Measurements from ENCODE around the gene LRRN3. TPM values are rescaled to one million over a fixed set of nuclear protein-coding genes. Genes with fewer than 3 reads are reported as not detected.
"Not testable (repeated sequence)": the region's sequence is repeated elsewhere in the genome, so short reads cannot be mapped to it uniquely, and the experiment has no call there.

LRRN3 gene
- total and polyA plus RNA-seq, 4 donors, result 39.6 to 106 (median 78.3) TPM

DNA sequence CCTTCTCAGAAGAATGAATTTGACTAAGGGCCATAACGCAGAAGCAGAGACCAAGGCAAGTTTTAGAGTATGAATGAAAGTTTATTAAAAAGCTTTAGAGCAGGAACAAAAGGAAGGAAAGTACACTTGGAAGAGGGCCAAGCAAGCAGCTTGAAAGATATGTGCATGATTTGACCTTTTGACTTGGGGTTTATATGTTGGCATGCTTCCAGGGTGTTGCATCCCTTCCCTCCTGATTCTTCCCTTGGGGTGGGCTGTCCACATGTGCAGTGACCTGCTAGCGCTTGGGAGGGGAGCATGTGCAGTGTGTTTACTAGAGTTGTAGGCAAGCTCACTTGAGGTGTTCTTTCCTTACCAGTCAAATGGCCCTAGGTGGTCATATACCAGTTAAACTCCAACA, 37.9 kb upstream of the LRRN3 start:
- Histone ChIP-seq H3K27me3 (ENCODE audit: control insufficient read depth, insufficient read depth, low read length) (no peaks in the 10 kb centered on the region), H3K4me3 (ENCODE audit: low read depth, low read length) (no peak overlapping the region), H3K27ac (ENCODE audit: low read depth, low read length) (no peak overlapping the region), H3K9me3 (ENCODE audit: control insufficient read depth, insufficient read depth, low read length) (no peaks in the 10 kb centered on the region), H3K36me3 (ENCODE audit: control insufficient read depth, insufficient read depth, low read length) (no peaks in the 10 kb centered on the region), H3K4me1 (ENCODE audit: control insufficient read depth, insufficient read depth, low read length) (no peaks in the 10 kb centered on the region)
- WGBS (ENCODE audit: insufficient coverage), result 75% methylated on average over 1 of the region's 2 CpGs
- no peak for DNase-seq (ENCODE audit: low read depth in 4 of 6, low spot score in 6 of 6)

DNA sequence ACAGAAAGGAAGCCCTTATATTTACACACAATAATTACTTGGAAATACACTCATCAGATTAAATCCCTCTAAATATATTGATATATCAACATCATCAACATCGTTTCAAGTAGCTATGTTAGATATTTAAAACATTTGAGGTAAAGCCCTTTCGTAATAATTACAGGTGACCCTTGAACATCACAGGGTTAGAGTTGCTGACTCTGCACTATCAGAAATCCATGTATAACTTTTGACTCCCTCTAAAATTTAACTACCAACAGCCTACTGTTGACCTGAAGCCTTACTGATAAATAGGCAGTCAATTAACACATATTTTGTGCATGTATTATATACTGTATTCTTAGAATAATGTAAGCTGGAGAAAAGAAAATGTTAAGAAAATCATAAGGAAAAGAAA, 34.6 kb upstream of the LRRN3 start:
- Histone ChIP-seq H3K36me3 (ENCODE audit: control insufficient read depth, insufficient read depth, low read length) (no peaks in the 10 kb centered on the region), H3K27me3 (ENCODE audit: control insufficient read depth, insufficient read depth, low read length) (no peaks in the 10 kb centered on the region)
- no CpG with 5 or more reads among the region's 2 CpGs for WGBS (ENCODE audit: insufficient coverage)

DNA sequence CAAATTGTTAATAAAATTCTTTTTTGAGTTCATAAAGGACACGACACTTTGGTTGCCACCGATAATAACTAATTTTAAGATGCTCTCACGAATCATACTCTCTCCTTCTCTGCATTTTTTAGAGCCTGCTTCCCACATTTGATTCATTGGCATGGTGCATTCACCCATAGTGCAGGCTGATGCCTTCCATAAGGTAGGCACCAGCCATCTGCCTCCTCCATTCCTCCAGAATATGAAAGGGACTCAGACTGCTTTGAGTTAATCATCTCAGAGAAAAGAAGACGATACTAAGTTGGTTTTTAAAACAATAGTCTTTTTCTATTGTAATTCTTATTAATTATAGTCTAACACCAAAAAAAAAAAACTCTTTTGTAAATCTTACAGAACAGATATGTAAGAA, 33.9 kb upstream of the LRRN3 start:
- H3K9me3 ChIP-seq (ENCODE audit: control insufficient read depth, insufficient read depth, low read length), result no peaks in the 10 kb centered on the region
- H3K4me1 ChIP-seq (ENCODE audit: control insufficient read depth, insufficient read depth, low read length), result no peaks in the 10 kb centered on the region
- no peak overlapping the region for H3K27ac ChIP-seq (ENCODE audit: low read depth, low read length)
- 90% methylated on average over 3 of the region's 4 CpGs for WGBS (ENCODE audit: insufficient coverage)
- DNase-seq (ENCODE audit: low read depth in 4 of 6, low spot score in 6 of 6), result peak in 1 of 6 donors; percentile 61
- no peaks in the 10 kb centered on the region for H3K27me3 ChIP-seq (ENCODE audit: control insufficient read depth, insufficient read depth, low read length)
- no peaks in the 10 kb centered on the region for H3K36me3 ChIP-seq (ENCODE audit: control insufficient read depth, insufficient read depth, low read length)
- H3K4me3 ChIP-seq (ENCODE audit: low read depth, low read length), result no peak overlapping the region

More for the DNA sequence above, 34.6 kb upstream of the LRRN3 start:
- Histone ChIP-seq H3K4me3 (ENCODE audit: low read depth, low read length) (no peak overlapping the region), H3K27ac (ENCODE audit: low read depth, low read length) (no peak overlapping the region), H3K4me1 (ENCODE audit: control insufficient read depth, insufficient read depth, low read length) (no peaks in the 10 kb centered on the region), H3K9me3 (ENCODE audit: control insufficient read depth, insufficient read depth, low read length) (no peaks in the 10 kb centered on the region)
- no peak for DNase-seq (ENCODE audit: low read depth in 4 of 6, low spot score in 6 of 6)

DNA sequence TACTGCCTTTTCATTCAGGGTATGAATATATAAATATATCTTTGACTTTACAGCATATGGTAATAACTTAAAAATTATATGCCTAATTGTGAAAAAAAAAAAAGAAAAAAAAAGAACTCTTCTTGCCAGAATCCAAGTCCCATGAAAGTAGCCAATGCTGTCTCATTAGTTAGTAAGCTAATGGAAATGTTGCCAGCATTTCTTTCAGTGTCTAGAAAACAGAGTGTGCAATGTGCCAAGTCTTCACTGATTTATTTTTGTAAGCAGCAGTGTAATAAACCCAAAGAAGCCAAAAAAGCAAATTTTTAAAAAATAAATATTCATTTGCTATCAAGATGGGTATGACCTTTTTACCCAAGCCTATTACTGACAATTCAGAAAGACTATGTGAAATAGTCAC, 31.1 kb upstream of the LRRN3 start:
- no peaks in the 10 kb centered on the region for H3K4me1 ChIP-seq (ENCODE audit: control insufficient read depth, insufficient read depth, low read length)
- H3K9me3 ChIP-seq (ENCODE audit: control insufficient read depth, insufficient read depth, low read length), result peaks cover 5% of the 10 kb centered on the region
- no peak overlapping the region for H3K27ac ChIP-seq (ENCODE audit: low read depth, low read length)
- peak in 3 of 6 donors; percentile 22 to 75 (median 52) for DNase-seq (ENCODE audit: low read depth in 4 of 6, low spot score in 6 of 6)
- H3K27me3 ChIP-seq (ENCODE audit: control insufficient read depth, insufficient read depth, low read length), result no peaks in the 10 kb centered on the region
- no peak overlapping the region for H3K4me3 ChIP-seq (ENCODE audit: low read depth, low read length)
- H3K36me3 ChIP-seq (ENCODE audit: control insufficient read depth, insufficient read depth, low read length), result no peaks in the 10 kb centered on the region

DNA sequence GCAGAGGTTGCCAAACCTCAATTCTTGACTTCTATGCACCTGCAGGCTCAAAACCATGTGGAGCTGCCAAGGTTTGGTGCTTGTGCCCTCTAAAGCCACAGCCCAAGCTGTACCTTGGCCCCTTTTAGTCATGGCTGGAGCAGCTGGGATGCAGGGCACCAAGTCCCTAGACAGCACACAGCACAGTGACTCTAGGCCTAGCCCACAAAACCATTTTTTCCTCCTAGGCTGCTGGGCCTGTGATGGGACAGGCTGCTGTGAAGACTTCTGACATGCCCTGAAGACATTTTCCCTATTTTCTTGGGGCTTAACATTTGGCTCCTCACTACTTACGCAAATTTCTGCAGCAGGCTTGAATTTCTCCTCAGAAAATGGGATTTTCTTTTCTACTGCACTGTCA, 27.8 kb upstream of the LRRN3 start:
- H3K36me3 ChIP-seq (ENCODE audit: control insufficient read depth, insufficient read depth, low read length), result no peaks in the 10 kb centered on the region
- no peaks in the 10 kb centered on the region for H3K27me3 ChIP-seq (ENCODE audit: control insufficient read depth, insufficient read depth, low read length)
- peaks cover 7% of the 10 kb centered on the region for H3K9me3 ChIP-seq (ENCODE audit: control insufficient read depth, insufficient read depth, low read length)
- DNase-seq (ENCODE audit: low read depth in 4 of 6, low spot score in 6 of 6), result no peak
- no peaks in the 10 kb centered on the region for H3K4me1 ChIP-seq (ENCODE audit: control insufficient read depth, insufficient read depth, low read length)
- no peak overlapping the region for H3K27ac ChIP-seq (ENCODE audit: low read depth, low read length)
- H3K4me3 ChIP-seq (ENCODE audit: low read depth, low read length), result no peak overlapping the region
- WGBS (ENCODE audit: insufficient coverage), result 89% methylated on average over 1 of the region's 1 CpG

DNA sequence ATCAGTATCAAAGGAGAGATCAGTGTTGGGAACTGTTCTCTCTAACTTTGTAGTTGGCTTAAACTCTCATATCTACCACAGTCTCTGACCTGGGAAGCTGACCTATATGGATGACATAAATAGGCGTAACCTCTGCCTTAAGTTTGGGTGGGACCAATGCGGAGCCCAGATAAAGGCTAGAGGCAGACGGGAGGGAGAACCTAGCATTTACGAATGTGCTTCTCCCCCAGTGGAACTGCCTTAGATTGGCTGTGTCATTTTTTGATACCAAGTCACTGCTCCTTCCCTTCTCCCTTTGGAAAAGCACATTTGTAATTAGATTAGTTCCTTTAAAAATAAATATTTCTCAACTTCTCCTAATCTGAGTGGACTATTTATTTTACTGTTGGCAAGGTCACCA, 23.7 kb upstream of the LRRN3 start:
- 100% methylated on average over 2 of the region's 4 CpGs for WGBS (ENCODE audit: insufficient coverage)

DNA sequence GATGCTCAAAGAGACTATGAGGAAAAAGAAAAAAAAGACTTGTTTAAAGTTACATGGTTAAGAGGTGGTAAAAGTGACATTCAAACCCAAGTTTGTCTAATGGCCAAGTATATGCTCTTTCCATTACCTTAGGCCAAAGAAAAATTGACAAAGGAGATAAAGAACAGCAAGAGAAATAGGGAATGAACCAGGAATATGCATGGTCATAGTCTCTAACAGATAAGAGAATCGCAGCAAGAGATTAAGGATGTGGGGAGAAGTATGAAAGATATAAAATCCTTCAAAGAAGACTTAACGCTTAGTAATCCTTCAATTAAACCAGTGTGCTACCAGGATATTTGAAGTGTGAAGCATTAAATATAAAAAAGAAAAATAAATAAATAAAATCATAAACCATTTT, 23.2 kb upstream of the LRRN3 start:
- no peak for DNase-seq (ENCODE audit: low read depth in 4 of 6, low spot score in 6 of 6)
- H3K36me3 ChIP-seq (ENCODE audit: control insufficient read depth, insufficient read depth, low read length), result no peaks in the 10 kb centered on the region
- H3K4me1 ChIP-seq (ENCODE audit: control insufficient read depth, insufficient read depth, low read length), result no peaks in the 10 kb centered on the region
- H3K4me3 ChIP-seq (ENCODE audit: low read depth, low read length), result no peak overlapping the region
- H3K9me3 ChIP-seq (ENCODE audit: control insufficient read depth, insufficient read depth, low read length), result peaks cover 7% of the 10 kb centered on the region
- WGBS (ENCODE audit: insufficient coverage), result no CpG with 5 or more reads among the region's 2 CpGs
- H3K27ac ChIP-seq (ENCODE audit: low read depth, low read length), result no peak overlapping the region
- H3K27me3 ChIP-seq (ENCODE audit: control insufficient read depth, insufficient read depth, low read length), result no peaks in the 10 kb centered on the region

More for the DNA sequence above, 23.7 kb upstream of the LRRN3 start:
- Histone ChIP-seq H3K36me3 (ENCODE audit: control insufficient read depth, insufficient read depth, low read length) (no peaks in the 10 kb centered on the region), H3K9me3 (ENCODE audit: control insufficient read depth, insufficient read depth, low read length) (peaks cover 7% of the 10 kb centered on the region), H3K4me3 (ENCODE audit: low read depth, low read length) (no peak overlapping the region), H3K27me3 (ENCODE audit: control insufficient read depth, insufficient read depth, low read length) (no peaks in the 10 kb centered on the region), H3K4me1 (ENCODE audit: control insufficient read depth, insufficient read depth, low read length) (no peaks in the 10 kb centered on the region), H3K27ac (ENCODE audit: low read depth, low read length) (no peak overlapping the region)
- no peak for DNase-seq (ENCODE audit: low read depth in 4 of 6, low spot score in 6 of 6)

DNA sequence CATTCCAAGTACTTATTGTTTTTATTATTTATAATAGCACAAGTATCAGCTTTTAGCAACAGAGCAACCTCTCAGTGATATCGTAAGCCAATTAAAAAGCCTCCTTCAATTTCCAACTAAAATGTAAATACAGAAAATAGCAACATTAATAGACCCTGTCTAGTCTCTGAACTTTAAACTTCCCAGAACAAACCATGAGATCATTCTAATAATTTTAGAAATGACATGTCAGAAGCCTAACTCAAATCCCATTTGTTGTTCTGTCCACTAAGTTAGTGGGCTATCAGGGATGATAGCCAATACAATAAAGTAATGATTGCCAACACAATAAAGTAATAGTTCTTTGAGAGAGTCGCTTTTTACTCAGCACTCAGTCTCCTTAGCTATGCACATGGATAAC, 22.3 kb upstream of the LRRN3 start:
- H3K27ac ChIP-seq (ENCODE audit: low read depth, low read length), result no peak overlapping the region
- peaks cover 3% of the 10 kb centered on the region for H3K9me3 ChIP-seq (ENCODE audit: control insufficient read depth, insufficient read depth, low read length)
- no peaks in the 10 kb centered on the region for H3K27me3 ChIP-seq (ENCODE audit: control insufficient read depth, insufficient read depth, low read length)
- DNase-seq (ENCODE audit: low read depth in 4 of 6, low spot score in 6 of 6), result no peak
- WGBS (ENCODE audit: insufficient coverage), result no CpG with 5 or more reads among the region's 2 CpGs
- no peak overlapping the region for H3K4me3 ChIP-seq (ENCODE audit: low read depth, low read length)
- H3K4me1 ChIP-seq (ENCODE audit: control insufficient read depth, insufficient read depth, low read length), result no peaks in the 10 kb centered on the region
- H3K36me3 ChIP-seq (ENCODE audit: control insufficient read depth, insufficient read depth, low read length), result no peaks in the 10 kb centered on the region

DNA sequence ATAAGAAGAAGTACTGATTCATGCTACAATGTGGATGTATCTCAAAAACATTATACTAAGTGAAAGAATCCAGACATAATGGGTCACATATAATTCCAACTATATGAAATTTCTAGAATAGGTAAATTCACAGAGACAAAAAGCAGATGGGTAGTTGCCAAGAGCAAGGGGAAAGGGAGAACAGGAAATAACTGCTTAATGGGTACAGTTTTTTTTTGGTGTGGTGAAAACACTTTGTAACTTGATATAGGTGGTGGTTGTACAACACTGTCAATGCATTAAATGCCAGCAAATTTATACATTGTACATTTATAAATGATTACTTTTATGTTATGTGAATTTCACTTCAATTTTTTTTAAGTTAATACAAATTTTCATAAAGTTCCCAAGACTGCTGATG, 19.4 kb upstream of the LRRN3 start:
- Histone ChIP-seq H3K27ac (ENCODE audit: low read depth, low read length) (no peak overlapping the region), H3K9me3 (ENCODE audit: control insufficient read depth, insufficient read depth, low read length) (peaks cover 2% of the 10 kb centered on the region), H3K4me3 (ENCODE audit: low read depth, low read length) (no peak overlapping the region), H3K36me3 (ENCODE audit: control insufficient read depth, insufficient read depth, low read length) (no peaks in the 10 kb centered on the region), H3K27me3 (ENCODE audit: control insufficient read depth, insufficient read depth, low read length) (no peaks in the 10 kb centered on the region), H3K4me1 (ENCODE audit: control insufficient read depth, insufficient read depth, low read length) (no peaks in the 10 kb centered on the region)
- no peak for DNase-seq (ENCODE audit: low read depth in 4 of 6, low spot score in 6 of 6)

DNA sequence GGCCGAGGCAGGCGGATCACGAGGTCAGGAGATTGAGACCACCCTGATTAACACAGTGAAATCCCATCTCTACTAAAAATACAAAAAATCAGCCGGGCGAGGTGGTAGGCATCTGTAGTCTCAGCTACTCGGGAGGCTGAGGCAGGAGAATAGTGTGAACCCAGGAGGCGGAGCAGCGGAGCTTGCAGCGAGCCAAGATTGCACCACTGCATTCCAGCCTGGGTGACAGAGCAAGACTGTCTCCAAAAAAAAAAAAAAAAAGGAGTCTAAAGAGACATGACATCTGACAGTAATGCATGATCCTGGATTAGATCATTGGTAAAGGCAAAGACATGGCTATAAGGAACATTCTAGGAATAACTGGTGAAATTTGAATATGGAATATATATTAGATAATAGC, 18.3 kb upstream of the LRRN3 start:
- 91% methylated on average over 7 of the region's 9 CpGs for WGBS (ENCODE audit: insufficient coverage)
- not testable (repeated sequence) for H3K27ac ChIP-seq (ENCODE audit: low read depth, low read length); H3K27me3 ChIP-seq (ENCODE audit: control insufficient read depth, insufficient read depth, low read length); H3K9me3 ChIP-seq (ENCODE audit: control insufficient read depth, insufficient read depth, low read length); H3K4me3 ChIP-seq (ENCODE audit: low read depth, low read length); H3K36me3 ChIP-seq (ENCODE audit: control insufficient read depth, insufficient read depth, low read length); DNase-seq (ENCODE audit: low read depth in 4 of 6, low spot score in 6 of 6); H3K4me1 ChIP-seq (ENCODE audit: control insufficient read depth, insufficient read depth, low read length)

Data from spinal cord (tissue), 10 donors.